HG02571 (cell line): ENCODE measurements around the gene GPR82.
"Not testable (repeated sequence)": the region's sequence is repeated elsewhere in the genome, so short reads cannot be mapped to it uniquely, and the experiment has no call there.

Experiments used
- ATAC-seq: cut with Tn5 transposase; IDR thresholded peaks from one replicate; pipeline ENCODE4 v1.9.1; 2021; ENCODE audit warnings: mild to moderate bottlenecking, moderate library complexity; ENCODE audit not compliant: unreplicated experiment

Gene GPR82

GRCh38 chrX:41718481-41719235 lies 5.3 kb upstream of the GPR82 start:
- no peak for ATAC-seq

- ATAC-seq: not testable (repeated sequence)
These were observed 4.4 kb upstream of the GPR82 start for GRCh38 chrX:41719610-41720009.

- peak; percentile 62 for ATAC-seq
These were observed 3.7 kb upstream of the GPR82 start for GRCh38 chrX:41720125-41720779.

GRCh38 chrX:41721590-41721989 lies 2.4 kb upstream of the GPR82 start:
- ATAC-seq: no peak

GRCh38 chrX:41722214-41722613 lies 1.8 kb upstream of the GPR82 start:
- no peak for ATAC-seq

GRCh38 chrX:41722816-41723618 lies 964 bp upstream of the GPR82 start:
- ATAC-seq: no peak

- no peak for ATAC-seq
These were observed 4.1 kb downstream of the GPR82 start for GRCh38 chrX:41728125-41728524.

- ATAC-seq: no peak
These were observed 6.1 kb downstream of the GPR82 start for GRCh38 chrX:41730081-41730480.

GRCh38 chrX:41732260-41732659 lies 8.3 kb downstream of the GPR82 start:
- no peak for ATAC-seq

GRCh38 chrX:41733939-41734338 lies 10.0 kb downstream of the GPR82 start:
- ATAC-seq: peak; percentile 95

- ATAC-seq: no peak
These were observed 10.5 kb downstream of the GPR82 start for GRCh38 chrX:41734530-41734929.

GRCh38 chrX:41737065-41737464 lies 13.1 kb downstream of the GPR82 start:
- ATAC-seq: no peak

- ATAC-seq: no peak
These were observed 15.9 kb downstream of the GPR82 start for GRCh38 chrX:41739871-41740270.

- ATAC-seq: no peak
These were observed 26.7 kb downstream of the GPR82 start for GRCh38 chrX:41750716-41751115.

- ATAC-seq: no peak
These were observed 34.4 kb downstream of the GPR82 start for GRCh38 chrX:41758401-41758800.

GRCh38 chrX:41759817-41760216 lies 35.8 kb downstream of the GPR82 start:
- ATAC-seq: no peak

GRCh38 chrX:41761169-41761568 lies 37.2 kb downstream of the GPR82 start:
- ATAC-seq: no peak

GRCh38 chrX:41761702-41762101 lies 37.7 kb downstream of the GPR82 start:
- ATAC-seq: no peak

- no peak for ATAC-seq
These were observed 55.1 kb downstream of the GPR82 start for GRCh38 chrX:41779030-41779564.
